ENCODE results near the gene SORBS2. TPM values are rescaled to one million over a fixed set of nuclear protein-coding genes. Genes with fewer than 3 reads are reported as not detected.

The SORBS2 gene
- total and polyA plus RNA-seq, 8 donors = 9.0 to 908 (median 66.4) TPM

DNA sequence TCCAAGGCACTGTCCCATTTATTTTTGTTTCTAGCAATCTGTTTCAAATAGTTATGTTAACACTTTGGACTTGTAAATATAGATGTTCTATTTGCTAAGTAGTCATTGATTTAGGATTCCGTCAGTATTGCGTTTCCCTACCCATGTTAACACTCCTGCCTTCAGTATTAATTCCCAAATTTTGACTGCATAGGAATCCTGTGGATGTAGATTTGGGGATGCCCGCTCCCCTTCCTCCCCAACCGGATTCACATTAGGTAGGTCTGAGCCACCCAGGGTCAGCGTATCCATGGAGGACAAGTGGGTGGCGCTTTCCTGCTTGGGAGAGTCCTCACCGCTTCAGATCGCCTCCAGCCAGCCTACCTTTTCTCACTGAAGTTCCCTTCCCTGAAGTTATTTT is 1.1 kb upstream of the SORBS2 start:
- TF ChIP-seq EP300 (IDR thresholded peaks at IDR 0.05) = no peak
- no peak for TF ChIP-seq POLR2A (IDR thresholded peaks at IDR 0.05)
- TF ChIP-seq CTCF (IDR thresholded peaks at IDR 0.05) = no peak
- no peak for TF ChIP-seq POLR2AphosphoS5 (IDR thresholded peaks at IDR 0.05)
- Histone ChIP-seq H3K27ac (peak overlapping the region in 1 of 5 donors; percentile 86), H3K36me3 (no peaks in the 10 kb centered on the region), H3K27me3 (no peaks in the 10 kb centered on the region), H3K9me3 (no peaks in the 10 kb centered on the region), H3K4me1 (peaks cover 6 to 36% (median 18%) of the 10 kb centered on the region in 4 donors), H3K4me3 (no peak overlapping the region)
- intact Hi-C loops (cut with DNase I; ENCODE audit: low total_unique reads) = no loop called here
- DNase-seq = no peak
- 87 to 94% (median 91%) methylated on average over 8 of the region's 8 CpGs for whole genome bisulfite sequencing, 5 donors

GRCh38 chr4:185810746-185811508 is 1.1 kb downstream of the SORBS2 start:
- H3K4me3 ChIP-seq = peak overlapping the region; percentile 52 to 54 (median 53)
- H3K4me1 ChIP-seq = peaks cover 0 to 23% (median 7%) of the 10 kb centered on the region in 4 donors
- 22 to 45% (median 32%) methylated on average over 13 of the region's 13 CpGs for WGBS, 5 donors
- H3K36me3 ChIP-seq = no peaks in the 10 kb centered on the region
- TF ChIP-seq EP300 (IDR thresholded peaks at IDR 0.05) (no peak), POLR2AphosphoS5 (IDR thresholded peaks at IDR 0.05) (no peak), POLR2A (IDR thresholded peaks at IDR 0.05) (no peak), CTCF (IDR thresholded peaks at IDR 0.05) (no peak)
- DNase-seq = peak in 1 of 2 donors; percentile 55
- H3K27me3 ChIP-seq = no peaks in the 10 kb centered on the region
- no peaks in the 10 kb centered on the region for H3K9me3 ChIP-seq
- peak overlapping the region; percentile 75 to 86 (median 83) for H3K27ac ChIP-seq
- intact Hi-C loops (cut with DNase I; ENCODE audit: low total_unique reads) = no loop called here

DNA sequence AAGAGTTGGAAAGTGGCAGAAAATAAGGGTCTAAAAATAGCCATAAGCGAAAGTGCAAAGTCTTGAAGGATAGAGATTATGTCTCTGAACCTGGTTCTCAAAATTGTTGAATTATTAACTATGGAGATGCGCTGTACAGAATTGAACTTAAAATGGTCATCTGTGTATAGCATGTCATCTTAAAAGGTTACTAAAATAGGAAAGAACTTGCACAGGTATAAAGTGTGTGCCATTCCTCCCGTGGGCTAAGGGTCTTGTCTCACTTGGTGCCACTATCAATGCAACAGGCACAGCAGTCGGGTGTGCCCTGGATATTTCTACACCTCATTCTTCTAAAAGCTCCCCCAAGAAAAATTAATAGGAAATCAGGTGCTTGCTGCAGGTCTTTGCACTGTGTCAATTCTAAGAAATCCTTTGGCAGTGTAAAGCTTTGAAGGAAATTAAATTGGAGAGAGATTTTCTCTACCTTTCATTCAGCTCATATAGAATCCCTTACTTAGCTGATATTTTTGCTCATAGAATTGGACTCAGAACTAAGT is 2.4 kb downstream of the SORBS2 start:
- DNase-seq = no peak
- Histone ChIP-seq H3K9me3 (no peaks in the 10 kb centered on the region), H3K4me3 (peak overlapping the region; percentile 52 to 54 (median 53)), H3K27ac (peak overlapping the region; percentile 56 to 86 (median 83)), H3K4me1 (peaks cover 0 to 30% (median 11%) of the 10 kb centered on the region in 4 donors), H3K36me3 (no peaks in the 10 kb centered on the region), H3K27me3 (no peaks in the 10 kb centered on the region)
- TF ChIP-seq POLR2A (IDR thresholded peaks at IDR 0.05) (no peak), EP300 (IDR thresholded peaks at IDR 0.05) (no peak), CTCF (IDR thresholded peaks at IDR 0.05) (no peak), POLR2AphosphoS5 (IDR thresholded peaks at IDR 0.05) (no peak)
- 29 to 50% (median 35%) methylated on average over 4 of the region's 4 CpGs for WGBS, 5 donors
- intact Hi-C loops (cut with DNase I; ENCODE audit: low total_unique reads) = no loop called here

DNA sequence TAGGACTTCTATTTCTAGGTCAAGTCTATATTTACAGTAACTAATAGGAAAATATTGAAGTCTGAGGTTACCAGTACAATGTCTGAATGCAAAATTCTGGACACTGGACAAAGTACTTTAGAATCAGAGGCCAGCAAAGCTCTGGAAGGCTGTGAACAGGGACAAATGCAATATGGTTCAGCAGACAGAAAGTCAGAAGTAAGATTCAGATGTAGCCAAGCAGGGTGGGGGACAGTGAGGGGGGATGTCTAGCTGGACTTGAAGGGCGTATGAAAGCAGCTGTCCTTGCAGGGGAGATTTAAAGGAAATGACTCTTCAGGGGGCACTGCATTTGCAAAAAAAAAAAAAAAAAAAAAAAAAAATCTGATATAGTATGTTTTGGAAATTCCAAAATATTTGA is 2.9 kb downstream of the SORBS2 start:
- H3K36me3 ChIP-seq = no peaks in the 10 kb centered on the region
- H3K27me3 ChIP-seq = no peaks in the 10 kb centered on the region
- peak overlapping the region in 4 of 5 donors; percentile 42 to 86 (median 83) for H3K27ac ChIP-seq
- intact Hi-C loops (cut with DNase I; ENCODE audit: low total_unique reads) = no loop called here
- no peaks in the 10 kb centered on the region for H3K9me3 ChIP-seq
- 21 to 40% (median 31%) methylated on average over 1 of the region's 1 CpG for WGBS, 5 donors
- peak overlapping the region; percentile 52 to 54 (median 53) for H3K4me3 ChIP-seq
- H3K4me1 ChIP-seq = peaks cover 0 to 30% (median 12%) of the 10 kb centered on the region in 4 donors
- no peak for DNase-seq
- TF ChIP-seq POLR2AphosphoS5 (IDR thresholded peaks at IDR 0.05) = no peak
- TF ChIP-seq POLR2A (IDR thresholded peaks at IDR 0.05) = no peak
- TF ChIP-seq EP300 (IDR thresholded peaks at IDR 0.05) = no peak
- no peak for TF ChIP-seq CTCF (IDR thresholded peaks at IDR 0.05)
